ENCODE results near the gene OR5H14. TPM values are rescaled to one million over a fixed set of nuclear protein-coding genes. Genes with fewer than 3 reads are reported as not detected.
"Not testable (repeated sequence)": the region's sequence is repeated elsewhere in the genome, so short reads cannot be mapped to it uniquely, and the experiment has no call there.

OR5H14 gene
- total RNA-seq, 1 experiment from 2014 or later, result not detected

DNA sequence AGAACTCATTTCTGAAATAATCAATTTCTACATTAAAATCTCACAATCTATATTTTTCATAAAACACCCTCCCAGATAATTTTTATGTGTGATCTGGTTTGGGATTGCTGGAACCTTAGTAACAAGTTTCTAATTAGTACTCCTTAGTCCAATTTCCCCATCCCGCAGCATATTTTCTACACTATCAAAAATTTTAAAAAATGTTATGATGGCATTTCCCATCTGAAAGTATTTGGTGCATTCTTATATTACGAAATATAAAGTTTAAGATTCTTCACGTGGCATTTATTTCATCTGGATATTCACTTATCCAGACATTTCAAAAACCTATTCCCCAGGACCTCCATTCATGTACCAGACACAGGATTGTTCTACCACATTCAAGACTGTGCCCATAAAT is 1.5 kb downstream of the OR5H14 start (continued):
- no peak for TF ChIP-seq NFE2L1 (CRISPR knock-in tag; IDR thresholded peaks at IDR 0.05)

- peaks cover 12% of the 10 kb centered on the region for H3K9me3 Mint-ChIP-seq
- CTCF ChIA-PET, H3K4me1 Mint-ChIP-seq: not testable (repeated sequence)
Measured at GRCh38 chr3:98149456-98149855, 2.2 kb downstream of the OR5H14 start.

DNA sequence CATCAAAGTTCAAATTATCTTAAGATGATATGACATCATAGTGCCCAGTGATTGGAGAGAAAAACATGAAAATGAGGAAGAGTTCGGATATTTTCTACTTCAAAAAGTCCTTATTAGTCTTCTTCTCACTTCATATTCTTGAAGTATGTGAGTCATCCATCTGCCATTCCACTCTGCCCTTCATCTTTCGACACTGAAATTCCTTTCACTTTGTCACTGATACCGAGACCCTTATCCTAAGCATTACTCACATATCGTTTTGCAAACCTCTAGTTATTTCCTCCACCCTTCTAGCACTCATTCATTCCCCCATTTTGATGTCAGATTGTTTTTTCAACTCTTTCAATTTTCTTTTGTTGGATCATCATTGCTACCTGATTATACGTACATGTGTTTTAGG is 4.0 kb downstream of the OR5H14 start:
- Mint-ChIP-seq H3K4me1 (no peaks in the 10 kb centered on the region), H3K9me3 (peaks cover 12% of the 10 kb centered on the region), H3K27me3 (ENCODE audit: low read depth) (no peaks in the 10 kb centered on the region), H3K4me3 (no peak overlapping the region), H3K27ac (no peak overlapping the region), H3K36me3 (peaks cover 4% of the 10 kb centered on the region; the same call in 1 of the 2 replicates)
- POLR2A ChIA-PET, result no interaction called here
- ATAC-seq (no peak), DNase-seq (ENCODE audit: low spot score) (no peak)
- TF ChIP-seq ZNF671 (CRISPR knock-in tag; IDR thresholded peaks at IDR 0.05) (no peak), SOX15 (CRISPR knock-in tag; IDR thresholded peaks at IDR 0.05) (no peak), TCF7 (CRISPR knock-in tag; IDR thresholded peaks at IDR 0.05; ENCODE audit: low read depth) (no peak)
- CTCF ChIA-PET, result no interaction called here

More at GRCh38 chr3:98149456-98149855, 2.2 kb downstream of the OR5H14 start:
- H3K27me3 Mint-ChIP-seq (ENCODE audit: low read depth); H3K4me3 Mint-ChIP-seq; DNase-seq (ENCODE audit: low spot score); ATAC-seq; POLR2A ChIA-PET; H3K36me3 Mint-ChIP-seq; H3K27ac Mint-ChIP-seq: not testable (repeated sequence)

GRCh38 chr3:98166396-98166795 is 19.1 kb downstream of the OR5H14 start, which contains the start of gene OR5H15:
Gene OR5H15, plus strand, starts transcription at chr3:98166696. Its CDS starts 2,004 bp downstream, at chr3:98168700.
- Mint-ChIP-seq H3K9me3 (peaks cover 2% of the 10 kb centered on the region; the same call in 1 of the 2 replicates), H3K27me3 (ENCODE audit: low read depth) (no peaks in the 10 kb centered on the region), H3K36me3 (no peaks in the 10 kb centered on the region), H3K4me3 (no peak within 1 kb of the TSS), H3K4me1 (no peaks in the 10 kb centered on the region), H3K27ac (no peak within 1 kb of the TSS)
- TF ChIP-seq, protein P1, sequence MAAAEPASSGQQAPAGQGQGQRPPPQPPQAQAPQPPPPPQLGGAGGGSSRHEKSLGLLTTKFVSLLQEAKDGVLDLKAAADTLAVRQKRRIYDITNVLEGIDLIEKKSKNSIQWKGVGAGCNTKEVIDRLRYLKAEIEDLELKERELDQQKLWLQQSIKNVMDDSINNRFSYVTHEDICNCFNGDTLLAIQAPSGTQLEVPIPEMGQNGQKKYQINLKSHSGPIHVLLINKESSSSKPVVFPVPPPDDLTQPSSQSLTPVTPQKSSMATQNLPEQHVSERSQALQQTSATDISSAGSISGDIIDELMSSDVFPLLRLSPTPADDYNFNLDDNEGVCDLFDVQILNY (CRISPR knock-in tag; IDR thresholded peaks at IDR 0.05), result no peak
- TF ChIP-seq RELA (CRISPR knock-in tag; IDR thresholded peaks at IDR 0.05; ENCODE audit: borderline replicate concordance) (no peak), RORB (CRISPR knock-in tag; IDR thresholded peaks at IDR 0.05) (no peak), GTF2I (CRISPR knock-in tag; conservative IDR thresholded peaks at IDR 0.05) (no peak), ETV6 (CRISPR knock-in tag; IDR thresholded peaks at IDR 0.05) (no peak), ZNF396 (CRISPR knock-in tag; IDR thresholded peaks at IDR 0.05; ENCODE audit: borderline replicate concordance) (no peak), MYBL2 (CRISPR knock-in tag; IDR thresholded peaks at IDR 0.05) (no peak), SMAD4 (CRISPR knock-in tag; IDR thresholded peaks at IDR 0.05) (no peak), ZNF232 (CRISPR knock-in tag; IDR thresholded peaks at IDR 0.05) (no peak), ZNF416 (CRISPR knock-in tag; IDR thresholded peaks at IDR 0.05) (no peak), ATF1 (CRISPR knock-in tag; IDR thresholded peaks at IDR 0.05) (no peak)
- ChIA-PET CTCF (no interaction called here), POLR2A (no interaction called here)
- ATAC-seq (no peak), DNase-seq (ENCODE audit: low spot score) (no peak)

DNA sequence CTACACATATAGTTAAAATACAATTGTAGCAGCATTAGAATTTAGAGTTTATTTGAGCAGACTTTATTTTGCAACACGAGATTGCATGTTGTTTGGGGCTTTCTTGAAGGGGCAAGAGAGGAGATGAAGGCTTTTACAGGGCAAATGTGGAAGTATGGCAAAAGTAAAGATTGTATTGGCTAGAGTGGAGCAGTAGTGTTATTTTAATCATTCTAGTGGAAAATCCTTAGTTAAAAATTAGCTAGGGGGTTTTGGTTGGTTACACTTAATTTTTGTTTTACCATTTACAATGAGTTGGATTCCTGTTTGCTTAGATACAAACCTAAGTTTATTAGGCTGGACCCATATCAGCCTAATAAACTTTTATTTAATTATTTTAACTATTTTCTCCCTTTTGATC is 23.8 kb downstream of the OR5H14 start:
- TF ChIP-seq, protein P2, sequence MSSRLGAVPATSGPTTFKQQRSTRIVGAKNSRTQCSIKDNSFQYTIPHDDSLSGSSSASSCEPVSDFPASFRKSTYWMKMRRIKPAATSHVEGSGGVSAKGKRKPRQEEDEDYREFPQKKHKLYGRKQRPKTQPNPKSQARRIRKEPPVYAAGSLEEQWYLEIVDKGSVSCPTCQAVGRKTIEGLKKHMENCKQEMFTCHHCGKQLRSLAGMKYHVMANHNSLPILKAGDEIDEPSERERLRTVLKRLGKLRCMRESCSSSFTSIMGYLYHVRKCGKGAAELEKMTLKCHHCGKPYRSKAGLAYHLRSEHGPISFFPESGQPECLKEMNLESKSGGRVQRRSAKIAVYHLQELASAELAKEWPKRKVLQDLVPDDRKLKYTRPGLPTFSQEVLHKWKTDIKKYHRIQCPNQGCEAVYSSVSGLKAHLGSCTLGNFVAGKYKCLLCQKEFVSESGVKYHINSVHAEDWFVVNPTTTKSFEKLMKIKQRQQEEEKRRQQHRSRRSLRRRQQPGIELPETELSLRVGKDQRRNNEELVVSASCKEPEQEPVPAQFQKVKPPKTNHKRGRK (CRISPR knock-in tag; IDR thresholded peaks at IDR 0.05; ENCODE audit: borderline replicate concordance), result no peak
- TF ChIP-seq E2F4 (CRISPR knock-in tag; IDR thresholded peaks at IDR 0.05; ENCODE audit: borderline replicate concordance, low read depth) (no peak), ZBTB21 (CRISPR knock-in tag; IDR thresholded peaks at IDR 0.05; ENCODE audit: borderline replicate concordance) (no peak), ETV6 (CRISPR knock-in tag; IDR thresholded peaks at IDR 0.05) (no peak), HMGXB4 (CRISPR knock-in tag; IDR thresholded peaks at IDR 0.05) (no peak)
- TF ChIP-seq, protein P1 (CRISPR knock-in tag; IDR thresholded peaks at IDR 0.05), result no peak
- Mint-ChIP-seq H3K36me3 (peaks cover 31% of the 10 kb centered on the region), H3K9me3 (peaks cover 36% of the 10 kb centered on the region), H3K27me3 (ENCODE audit: low read depth) (no peaks in the 10 kb centered on the region), H3K4me1 (no peaks in the 10 kb centered on the region), H3K27ac (no peak overlapping the region), H3K4me3 (no peak overlapping the region)
- ATAC-seq, result no peak
- ChIA-PET POLR2A (no interaction called here), CTCF (no interaction called here)
- DNase-seq (ENCODE audit: low spot score), result no peak
